Smooth muscle cell (in vitro differentiated cells): ENCODE measurements around the gene GPD1L. TPM values are rescaled to one million over a fixed set of nuclear protein-coding genes. Genes with fewer than 3 reads are reported as not detected.

Source experiments
- DNase-seq: peaks from one replicate; lab custom pipeline; 2025; ENCODE audit not compliant: unreplicated experiment; lab: John Stamatoyannopoulos, UW
- H2AFZ ChIP-seq: fragments of 200-600 bp; sonication (generic); 2 replicates; pipeline ENCODE4 v1.6.0; 2016; ENCODE audit warnings: antibody characterized with exemption, low read depth, mild to moderate bottlenecking
- H3F3A ChIP-seq: fragments of 200-600 bp; sonication (generic); 2 replicates; pipeline ENCODE4 v1.6.0; 2017; ENCODE audit warnings: antibody characterized with exemption, low read depth
- H3K27ac ChIP-seq: fragments of 200-600 bp; sonication (generic); 2 replicates; pipeline ENCODE4 v1.5.1; 2016; ENCODE audit warnings: low read depth, mild to moderate bottlenecking
- H3K27me3 ChIP-seq: fragments of 200-600 bp; sonication (generic); 2 replicates; pipeline ENCODE4 v1.6.1; 2016; ENCODE audit warnings: low read depth, mild to moderate bottlenecking
- H3K36me3 ChIP-seq: fragments of 200-600 bp; sonication (generic); 2 replicates; pipeline ENCODE4 v1.5.1; 2016; ENCODE audit warnings: low read depth
- H3K4me1 ChIP-seq: fragments of 200-600 bp; sonication (generic); 2 replicates; pipeline ENCODE4 v1.5.1; 2016; ENCODE audit warnings: low read depth
- H3K4me2 ChIP-seq: fragments of 200-600 bp; sonication (generic); 2 replicates; pipeline ENCODE4 v1.6.0; 2016; ENCODE audit warnings: mild to moderate bottlenecking
- H3K4me3 ChIP-seq: fragments of 200-600 bp; sonication (generic); 2 replicates; pipeline ENCODE4 v1.5.1; 2016; ENCODE audit warnings: mild to moderate bottlenecking
- H3K79me2 ChIP-seq: fragments of 200-600 bp; sonication (generic); 2 replicates; pipeline ENCODE4 v1.6.0; 2016; ENCODE audit warnings: low read depth, mild to moderate bottlenecking
- H3K9ac ChIP-seq: fragments of 200-600 bp; sonication (generic); 2 replicates; pipeline ENCODE4 v1.6.0; 2016; ENCODE audit warnings: low read depth
- H3K9me3 ChIP-seq: fragments of 200-600 bp; sonication (generic); replicated peaks from 2 replicates; pipeline ENCODE4 v1.5.1; 2016; ENCODE audit warnings: low read depth
- H4K20me1 ChIP-seq: fragments of 200-600 bp; sonication (generic); 2 replicates; pipeline ENCODE4 v1.6.0; 2016; ENCODE audit warnings: low read depth
- WGBS: methylation state at CpG from one replicate; pipeline ENCODE4 v1.1.7; 2016; ENCODE audit warnings: low lambda C conversion rate; 5-methylcytosine and 5-hydroxymethylcytosine counted together
- polyA plus RNA-seq: library from polyadenylated mRNA; unstranded; fragments of >200 nt; fragmentation: Nextera tagmentation; extraction: Ambion mirVana; gene quantifications from 2 replicates; pipeline ENCODE4 v1.2.1, GENCODE V29; 2016
- total RNA-seq: library from RNA; depleted of rRNA; stranded (reverse); fragments of >200 nt; gene quantifications from 2 replicates; pipeline ENCODE4 v1.2.3, GENCODE V29; 2014
- TF ChIP-seq, protein P1 (sequence below): fragments of 200-600 bp; sonication (generic); IDR thresholded peaks from 2 replicates; pipeline ENCODE4 v1.5.1; 2017; ENCODE audit warnings: borderline replicate concordance, mild to moderate bottlenecking, antibody characterized with exemption; ENCODE audit not compliant: insufficient read depth, poor library complexity, severe bottlenecking

GPD1L gene
- total and polyA plus RNA-seq, 2 experiments from 2014 or later = 3.6 to 8.2 TPM

GRCh38 chr3:32117320-32117719 lies 10.9 kb downstream of the GPD1L start:
- peaks cover 5% of the 10 kb centered on the region for H3K79me2 ChIP-seq
- no peaks in the 10 kb centered on the region for H3K36me3 ChIP-seq
- no peaks in the 10 kb centered on the region for H3K27me3 ChIP-seq
- H3K4me2 ChIP-seq = no peak overlapping the region
- H2AFZ ChIP-seq = no peak overlapping the region
- H3K9me3 ChIP-seq = no peaks in the 10 kb centered on the region
- TF ChIP-seq, protein P1, sequence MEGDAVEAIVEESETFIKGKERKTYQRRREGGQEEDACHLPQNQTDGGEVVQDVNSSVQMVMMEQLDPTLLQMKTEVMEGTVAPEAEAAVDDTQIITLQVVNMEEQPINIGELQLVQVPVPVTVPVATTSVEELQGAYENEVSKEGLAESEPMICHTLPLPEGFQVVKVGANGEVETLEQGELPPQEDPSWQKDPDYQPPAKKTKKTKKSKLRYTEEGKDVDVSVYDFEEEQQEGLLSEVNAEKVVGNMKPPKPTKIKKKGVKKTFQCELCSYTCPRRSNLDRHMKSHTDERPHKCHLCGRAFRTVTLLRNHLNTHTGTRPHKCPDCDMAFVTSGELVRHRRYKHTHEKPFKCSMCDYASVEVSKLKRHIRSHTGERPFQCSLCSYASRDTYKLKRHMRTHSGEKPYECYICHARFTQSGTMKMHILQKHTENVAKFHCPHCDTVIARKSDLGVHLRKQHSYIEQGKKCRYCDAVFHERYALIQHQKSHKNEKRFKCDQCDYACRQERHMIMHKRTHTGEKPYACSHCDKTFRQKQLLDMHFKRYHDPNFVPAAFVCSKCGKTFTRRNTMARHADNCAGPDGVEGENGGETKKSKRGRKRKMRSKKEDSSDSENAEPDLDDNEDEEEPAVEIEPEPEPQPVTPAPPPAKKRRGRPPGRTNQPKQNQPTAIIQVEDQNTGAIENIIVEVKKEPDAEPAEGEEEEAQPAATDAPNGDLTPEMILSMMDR = no peak
- 91% methylated on average over 1 of the region's 1 CpG for WGBS
- H3K27ac ChIP-seq = no peak overlapping the region
- no peak for DNase-seq
- H3K4me1 ChIP-seq = no peaks in the 10 kb centered on the region
- H3F3A ChIP-seq = no peaks in the 10 kb centered on the region
- no peak overlapping the region for H3K4me3 ChIP-seq
- no peak overlapping the region for H3K9ac ChIP-seq
- H4K20me1 ChIP-seq = no peaks in the 10 kb centered on the region

GRCh38 chr3:32118215-32118614 lies 11.8 kb downstream of the GPD1L start:
- no peak overlapping the region for H3K4me2 ChIP-seq
- H3K27me3 ChIP-seq = no peaks in the 10 kb centered on the region
- no peak overlapping the region for H2AFZ ChIP-seq
- no peaks in the 10 kb centered on the region for H3F3A ChIP-seq
- no peaks in the 10 kb centered on the region for H3K9me3 ChIP-seq
- H3K27ac ChIP-seq = no peak overlapping the region
- H3K4me1 ChIP-seq = no peaks in the 10 kb centered on the region
- H3K36me3 ChIP-seq = no peaks in the 10 kb centered on the region
- no peak for DNase-seq
- TF ChIP-seq, protein P1 = no peak
- H4K20me1 ChIP-seq = no peaks in the 10 kb centered on the region
- no peak overlapping the region for H3K4me3 ChIP-seq
- 90% methylated on average over 2 of the region's 2 CpGs for WGBS
- H3K9ac ChIP-seq = no peak overlapping the region
- peaks cover 5% of the 10 kb centered on the region for H3K79me2 ChIP-seq

DNA sequence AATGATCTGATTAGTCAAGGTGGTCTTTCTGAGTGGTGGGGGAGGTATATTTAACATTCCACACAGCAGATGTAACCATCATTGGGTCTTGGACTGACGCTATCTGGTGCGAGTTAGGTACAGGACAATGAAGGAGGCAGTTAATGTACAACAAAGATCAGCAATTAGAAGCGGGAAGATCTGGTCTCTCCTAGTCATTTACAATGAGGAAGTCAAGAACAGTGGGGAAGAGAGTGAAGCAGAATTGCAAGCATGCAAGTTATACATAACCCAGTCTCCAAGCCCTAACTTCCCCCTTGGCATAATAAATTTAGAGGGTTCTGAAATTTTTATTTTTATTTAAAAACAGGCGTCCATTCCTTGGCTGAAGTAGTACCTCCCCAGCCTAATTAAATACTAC lies 14.1 kb downstream of the GPD1L start:
- Histone ChIP-seq H3K9ac (no peak overlapping the region), H3K36me3 (no peaks in the 10 kb centered on the region), H3K4me1 (no peaks in the 10 kb centered on the region), H3K27ac (no peak overlapping the region), H3K4me3 (no peak overlapping the region), H4K20me1 (no peaks in the 10 kb centered on the region), H3K4me2 (no peak overlapping the region), H3F3A (no peaks in the 10 kb centered on the region), H3K27me3 (no peaks in the 10 kb centered on the region), H3K9me3 (no peaks in the 10 kb centered on the region), H3K79me2 (peaks cover 5% of the 10 kb centered on the region), H2AFZ (no peak overlapping the region)
- no peak for DNase-seq
- WGBS = 94% methylated on average over 4 of the region's 4 CpGs
- TF ChIP-seq, protein P1 = no peak

DNA sequence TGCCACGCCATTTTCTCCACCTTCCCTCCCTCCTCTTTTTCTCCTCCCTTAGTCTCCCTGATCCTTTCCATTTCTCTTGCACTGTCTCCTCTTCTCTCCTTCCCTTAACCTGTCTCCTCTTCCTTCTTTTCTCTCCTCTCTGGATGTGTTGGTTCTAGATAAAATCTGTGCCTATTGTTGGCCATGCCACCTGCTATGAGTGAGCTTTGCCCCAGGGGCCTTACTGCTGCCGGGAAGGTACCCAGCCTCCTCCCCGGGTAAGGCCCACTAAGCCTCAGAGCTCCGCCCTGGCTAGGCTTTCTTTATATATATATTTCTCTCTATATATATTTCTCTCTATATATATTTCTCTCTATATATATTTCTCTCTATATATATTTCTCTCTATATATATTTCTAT lies 14.7 kb downstream of the GPD1L start:
- no peak overlapping the region for H3K27ac ChIP-seq
- 95% methylated on average over 4 of the region's 4 CpGs for WGBS
- no peaks in the 10 kb centered on the region for H4K20me1 ChIP-seq
- H3K36me3 ChIP-seq = no peaks in the 10 kb centered on the region
- H3K4me3 ChIP-seq = no peak overlapping the region
- H3K9ac ChIP-seq = no peak overlapping the region
- no peaks in the 10 kb centered on the region for H3K9me3 ChIP-seq
- no peaks in the 10 kb centered on the region for H3F3A ChIP-seq
- H3K79me2 ChIP-seq = peaks cover 5% of the 10 kb centered on the region
- H3K4me2 ChIP-seq = no peak overlapping the region
- H3K4me1 ChIP-seq = no peaks in the 10 kb centered on the region
- H2AFZ ChIP-seq = no peak overlapping the region
- TF ChIP-seq, protein P1 = no peak
- H3K27me3 ChIP-seq = no peaks in the 10 kb centered on the region
- DNase-seq = no peak
